Panc1 (cell line): ENCODE measurements around the gene CFAP298. TPM values are rescaled to one million over a fixed set of nuclear protein-coding genes. Genes with fewer than 3 reads are reported as not detected.

Experiments
- ATAC-seq: fragments of 200-7000 bp; cut with Tn5 transposase; 2 replicates; pipeline ENCODE4 v1.9.1; 2020; ENCODE audit warnings: mild to moderate bottlenecking, moderate library complexity
- BruUV-seq: library from RNA; stranded (reverse); fragments of 400-500 nt; replicated peaks from 2 replicates; lab custom pipeline; 2021; lab: Mats Ljungman, UMichigan
- CTCF ChIA-PET: fragments of 300-600 bp; sonication (Branson Sonifier 250); formaldehyde crosslinking; loops from one replicate; lab custom pipeline; 2022; ENCODE audit warnings: antibody characterized with exemption; lab: Charles Lee
- POLR2A ChIA-PET: fragments of 300-600 bp; sonication (Branson Sonifier 250); formaldehyde crosslinking; loops from one replicate; lab custom pipeline; 2022; ENCODE audit warnings: antibody characterized with exemption; lab: Charles Lee
- DNase-seq: peaks from one replicate; pipeline ENCODE4 v3.0.0-alpha.2; 2010; ENCODE audit warnings: low read depth, low spot score
- H3K27ac ChIP-seq: 2 replicates; pipeline ENCODE4 v1.5.1; 2011; ENCODE audit warnings: mild to moderate bottlenecking, low read length, inconsistent platforms
- H3K27me3 ChIP-seq: fragments of 200-500 bp; sonication (Bioruptor generic); 2 replicates; pipeline ENCODE4 v1.6.0; 2014; ENCODE audit warnings: low read length, inconsistent platforms; ENCODE audit not compliant: control insufficient read depth, insufficient read depth
- H3K36me3 ChIP-seq: fragments of 200-500 bp; sonication (Bioruptor generic); 2 replicates; pipeline ENCODE4 v1.5.1; 2014; ENCODE audit warnings: inconsistent platforms, mild to moderate bottlenecking, low read length, moderate library complexity; ENCODE audit not compliant: control insufficient read depth, insufficient read depth
- H3K4me1 ChIP-seq: 2 replicates; pipeline ENCODE4 v1.5.1; 2011; ENCODE audit warnings: inconsistent platforms, mild to moderate bottlenecking, low read length, moderate library complexity; ENCODE audit not compliant: control insufficient read depth, insufficient read depth
- H3K4me3 ChIP-seq, 2 experiments: 2 replicates each; pipeline ENCODE4 v1.5.1; 2011 to 2012; ENCODE audit warnings: low read depth in 2 of 2, low read length in 2 of 2, mild to moderate bottlenecking in 2 of 2, inconsistent platforms in 1 of 2, moderate library complexity in 1 of 2
- H3K9me3 ChIP-seq: fragments of 200-500 bp; sonication (Bioruptor generic); 2 replicates; pipeline ENCODE4 v1.5.1; 2014; ENCODE audit warnings: low read depth, mild to moderate bottlenecking, inconsistent platforms, low read length, moderate library complexity; ENCODE audit not compliant: control insufficient read depth, insufficient read depth
- POLR2AphosphoS5 ChIP-seq: IDR thresholded peaks from 2 replicates; pipeline ENCODE4 v1.6.1; 2012; ENCODE audit warnings: mild to moderate bottlenecking, low read depth, low read length, moderate library complexity
- SIN3A ChIP-seq: IDR thresholded peaks from 2 replicates; pipeline ENCODE4 v1.6.1; 2012; ENCODE audit warnings: low read depth, mild to moderate bottlenecking, low read length, moderate library complexity, borderline replicate concordance; ENCODE audit not compliant: insufficient read depth
- TCF7L2 ChIP-seq: IDR thresholded peaks from 2 replicates; pipeline ENCODE4 v1.6.1; 2011; ENCODE audit warnings: mild to moderate bottlenecking, low read depth, low read length, inconsistent platforms
- in situ Hi-C: cut with HindIII; loops from 2 replicates; pipeline ENCODE4 v1.10.0; 2016; ENCODE audit warnings: low sequenced_read_pairs, low pct_unique_long_range_greater_than_20kb
- intact Hi-C: fragments of 100-400 bp; cut with micrococcal nuclease; formaldehyde crosslinking; loops from one replicate; pipeline ENCODE4 v1.10.0; 2022; ENCODE audit not compliant: unreplicated experiment
- total RNA-seq: library from RNA; stranded (reverse); gene quantifications from one replicate; pipeline ENCODE4 v1.2.1, GENCODE V29; 2021; ENCODE audit not compliant: unreplicated experiment
- TF ChIP-seq, protein P1 (sequence below): fragments of 450-650 bp; IDR thresholded peaks from 2 replicates; pipeline ENCODE4 v1.5.1; 2017; ENCODE audit warnings: mild to moderate bottlenecking
- TF ChIP-seq, protein P2 (sequence below), 2 experiments: IDR thresholded peaks; 2 replicates each; pipeline ENCODE4 v1.6.1; 2011 to 2012; ENCODE audit warnings: low read depth in 2 of 2, control low read depth in 1 of 2, low read length in 1 of 2, mild to moderate bottlenecking in 1 of 2, moderate library complexity in 1 of 2; ENCODE audit not compliant: insufficient read depth in 1 of 2

CFAP298 gene
- total RNA-seq, 1 experiment from 2014 or later, result 42.0 TPM

DNA sequence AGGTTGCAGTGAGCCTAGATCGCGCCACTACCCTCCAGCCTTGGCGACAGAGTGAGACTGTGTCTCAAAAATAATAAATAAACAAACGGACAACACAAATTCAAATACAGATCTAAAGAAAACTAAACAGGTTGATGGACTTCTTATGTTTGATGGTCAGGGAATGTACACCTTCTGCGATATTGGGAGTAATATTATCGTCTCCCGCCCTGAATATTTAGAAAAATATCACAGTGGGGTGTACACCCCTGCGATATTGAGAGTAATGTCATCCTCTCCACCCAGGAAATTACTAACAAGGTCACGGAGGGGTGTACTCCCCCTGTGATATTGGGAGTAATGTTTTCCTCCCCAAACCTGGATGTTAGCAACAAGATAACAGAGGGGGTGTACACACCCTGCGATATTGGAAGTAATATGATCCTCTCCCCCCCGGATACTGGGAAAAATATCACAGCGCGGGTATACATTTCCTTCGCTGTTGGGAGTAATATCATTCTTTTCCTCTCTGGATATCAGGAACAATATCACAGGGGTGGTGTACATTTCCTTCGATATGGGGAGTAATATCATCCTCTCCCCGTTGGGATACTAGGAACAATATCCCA lies 1.4 kb upstream of the CFAP298 start:
- in situ Hi-C loops (no loop called here), intact Hi-C loops (no loop called here)
- H3K36me3 ChIP-seq, result peaks cover 11% of the 10 kb centered on the region
- H3K4me1 ChIP-seq, result no peaks in the 10 kb centered on the region; the same call in none of the 2 replicates
- ChIA-PET POLR2A (no interaction called here), CTCF (no interaction called here)
- H3K4me3 ChIP-seq, result peak overlapping the region; percentile 92 to 93
- ATAC-seq (no peak; the same call in 1 of the 2 replicates), DNase-seq (no peak)
- H3K27ac ChIP-seq, result peak overlapping the region; percentile 91
- H3K27me3 ChIP-seq, result no peaks in the 10 kb centered on the region
- BruUV-seq, result no TSS peak
- no peak for TF ChIP-seq TCF7L2
- no peak for TF ChIP-seq SIN3A
- TF ChIP-seq, protein P1, sequence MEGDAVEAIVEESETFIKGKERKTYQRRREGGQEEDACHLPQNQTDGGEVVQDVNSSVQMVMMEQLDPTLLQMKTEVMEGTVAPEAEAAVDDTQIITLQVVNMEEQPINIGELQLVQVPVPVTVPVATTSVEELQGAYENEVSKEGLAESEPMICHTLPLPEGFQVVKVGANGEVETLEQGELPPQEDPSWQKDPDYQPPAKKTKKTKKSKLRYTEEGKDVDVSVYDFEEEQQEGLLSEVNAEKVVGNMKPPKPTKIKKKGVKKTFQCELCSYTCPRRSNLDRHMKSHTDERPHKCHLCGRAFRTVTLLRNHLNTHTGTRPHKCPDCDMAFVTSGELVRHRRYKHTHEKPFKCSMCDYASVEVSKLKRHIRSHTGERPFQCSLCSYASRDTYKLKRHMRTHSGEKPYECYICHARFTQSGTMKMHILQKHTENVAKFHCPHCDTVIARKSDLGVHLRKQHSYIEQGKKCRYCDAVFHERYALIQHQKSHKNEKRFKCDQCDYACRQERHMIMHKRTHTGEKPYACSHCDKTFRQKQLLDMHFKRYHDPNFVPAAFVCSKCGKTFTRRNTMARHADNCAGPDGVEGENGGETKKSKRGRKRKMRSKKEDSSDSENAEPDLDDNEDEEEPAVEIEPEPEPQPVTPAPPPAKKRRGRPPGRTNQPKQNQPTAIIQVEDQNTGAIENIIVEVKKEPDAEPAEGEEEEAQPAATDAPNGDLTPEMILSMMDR, result no peak
- TF ChIP-seq, protein P2, sequence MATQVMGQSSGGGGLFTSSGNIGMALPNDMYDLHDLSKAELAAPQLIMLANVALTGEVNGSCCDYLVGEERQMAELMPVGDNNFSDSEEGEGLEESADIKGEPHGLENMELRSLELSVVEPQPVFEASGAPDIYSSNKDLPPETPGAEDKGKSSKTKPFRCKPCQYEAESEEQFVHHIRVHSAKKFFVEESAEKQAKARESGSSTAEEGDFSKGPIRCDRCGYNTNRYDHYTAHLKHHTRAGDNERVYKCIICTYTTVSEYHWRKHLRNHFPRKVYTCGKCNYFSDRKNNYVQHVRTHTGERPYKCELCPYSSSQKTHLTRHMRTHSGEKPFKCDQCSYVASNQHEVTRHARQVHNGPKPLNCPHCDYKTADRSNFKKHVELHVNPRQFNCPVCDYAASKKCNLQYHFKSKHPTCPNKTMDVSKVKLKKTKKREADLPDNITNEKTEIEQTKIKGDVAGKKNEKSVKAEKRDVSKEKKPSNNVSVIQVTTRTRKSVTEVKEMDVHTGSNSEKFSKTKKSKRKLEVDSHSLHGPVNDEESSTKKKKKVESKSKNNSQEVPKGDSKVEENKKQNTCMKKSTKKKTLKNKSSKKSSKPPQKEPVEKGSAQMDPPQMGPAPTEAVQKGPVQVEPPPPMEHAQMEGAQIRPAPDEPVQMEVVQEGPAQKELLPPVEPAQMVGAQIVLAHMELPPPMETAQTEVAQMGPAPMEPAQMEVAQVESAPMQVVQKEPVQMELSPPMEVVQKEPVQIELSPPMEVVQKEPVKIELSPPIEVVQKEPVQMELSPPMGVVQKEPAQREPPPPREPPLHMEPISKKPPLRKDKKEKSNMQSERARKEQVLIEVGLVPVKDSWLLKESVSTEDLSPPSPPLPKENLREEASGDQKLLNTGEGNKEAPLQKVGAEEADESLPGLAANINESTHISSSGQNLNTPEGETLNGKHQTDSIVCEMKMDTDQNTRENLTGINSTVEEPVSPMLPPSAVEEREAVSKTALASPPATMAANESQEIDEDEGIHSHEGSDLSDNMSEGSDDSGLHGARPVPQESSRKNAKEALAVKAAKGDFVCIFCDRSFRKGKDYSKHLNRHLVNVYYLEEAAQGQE (IDR thresholded peaks at IDR 0.05; ENCODE audit: insufficient read depth in 1 of 2, low read depth in 2 of 2, low read length in 1 of 2), result no peak
- TF ChIP-seq POLR2AphosphoS5, result no peak
- no peaks in the 10 kb centered on the region for H3K9me3 ChIP-seq

DNA sequence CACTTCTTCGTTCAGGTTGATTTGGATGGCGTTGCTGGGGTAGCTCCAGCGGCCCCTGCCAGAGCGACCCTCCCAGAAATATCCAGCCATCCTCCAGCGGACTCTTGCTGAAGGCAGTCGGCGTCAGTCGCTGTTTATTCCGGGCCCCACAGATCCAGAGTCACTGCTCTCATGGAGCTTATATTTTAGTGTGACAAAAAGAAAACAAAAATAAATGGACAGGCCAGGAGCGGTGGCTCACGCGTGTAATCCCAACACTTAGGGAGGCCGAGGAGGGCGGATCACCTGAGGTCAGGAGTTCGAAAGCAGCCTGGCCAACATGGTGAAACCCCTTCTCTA lies 791 bp upstream of the CFAP298 start:
- no peaks in the 10 kb centered on the region for H3K9me3 ChIP-seq
- ATAC-seq (peak; percentile 52), DNase-seq (no peak)
- H3K27me3 ChIP-seq, result no peaks in the 10 kb centered on the region
- peak overlapping the region; percentile 91 for H3K27ac ChIP-seq
- peaks cover 11% of the 10 kb centered on the region for H3K36me3 ChIP-seq
- TF ChIP-seq TCF7L2, result no peak
- no peaks in the 10 kb centered on the region; the same call in none of the 2 replicates for H3K4me1 ChIP-seq
- ChIA-PET POLR2A (interaction anchor here (0.6 kb wide), 1 partner anchor 12 kb away, joined by 4 read pairs; no protein-coding TSS in a partner anchor), CTCF (no interaction called here)
- in situ Hi-C loops (no loop called here), intact Hi-C loops (no loop called here)
- BruUV-seq, result TSS peak; percentile 89
- H3K4me3 ChIP-seq, result peak overlapping the region; percentile 92 to 93

DNA sequence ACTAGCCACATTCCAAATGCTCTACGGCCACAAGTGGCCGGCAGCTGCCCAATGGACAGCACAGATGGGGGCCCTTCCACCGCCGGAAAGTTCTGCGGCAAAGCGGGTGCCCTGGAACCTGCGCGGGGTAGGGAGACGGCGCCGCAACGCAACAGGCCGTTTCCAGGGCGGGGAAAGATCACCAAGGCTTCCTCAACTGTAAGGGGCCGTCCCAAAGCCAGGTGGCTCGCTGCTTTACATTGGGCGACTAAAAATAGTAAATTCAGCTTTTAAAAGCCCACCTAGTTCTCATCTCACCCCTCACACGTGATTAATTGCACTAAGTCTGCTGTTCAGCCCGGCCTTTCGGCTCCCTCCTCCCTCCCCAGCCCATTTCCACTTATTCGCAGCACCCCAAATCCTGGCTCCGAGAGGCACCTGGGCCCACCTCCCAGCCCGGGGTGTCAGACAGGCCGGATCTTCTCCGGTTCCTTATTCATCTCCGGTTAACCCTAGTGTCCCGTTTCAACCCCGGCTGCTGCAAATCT lies 643 bp downstream of the CFAP298 start:
- in situ Hi-C loops (no loop called here), intact Hi-C loops (no loop called here)
- Histone ChIP-seq H3K36me3 (peaks cover 14% of the 10 kb centered on the region), H3K27ac (peak overlapping the region; percentile 91), H3K4me1 (no peaks in the 10 kb centered on the region; the same call in none of the 2 replicates), H3K9me3 (no peaks in the 10 kb centered on the region), H3K4me3 (peak overlapping the region; percentile 92 to 93), H3K27me3 (no peaks in the 10 kb centered on the region)
- ChIA-PET CTCF (no interaction called here), POLR2A (no interaction called here)
- TF ChIP-seq TCF7L2 (no peak), POLR2AphosphoS5 (no peak), SIN3A (no peak)
- TF ChIP-seq, protein P1, result no peak
- TF ChIP-seq, protein P2 (IDR thresholded peaks at IDR 0.05; ENCODE audit: insufficient read depth in 1 of 2, low read depth in 2 of 2, low read length in 1 of 2), result no peak
- no peak for ATAC-seq
- DNase-seq, result no peak
- BruUV-seq, result TSS peak; percentile 72
